Anterior cingulate cortex (tissue), 58 donors: Measurements from ENCODE around the gene PAK1.

Source experiments
- DNase-seq, 58 donors: peaks; one replicate each; lab custom pipeline; 2025; lab: John Stamatoyannopoulos, UW

PAK1 gene

DNA sequence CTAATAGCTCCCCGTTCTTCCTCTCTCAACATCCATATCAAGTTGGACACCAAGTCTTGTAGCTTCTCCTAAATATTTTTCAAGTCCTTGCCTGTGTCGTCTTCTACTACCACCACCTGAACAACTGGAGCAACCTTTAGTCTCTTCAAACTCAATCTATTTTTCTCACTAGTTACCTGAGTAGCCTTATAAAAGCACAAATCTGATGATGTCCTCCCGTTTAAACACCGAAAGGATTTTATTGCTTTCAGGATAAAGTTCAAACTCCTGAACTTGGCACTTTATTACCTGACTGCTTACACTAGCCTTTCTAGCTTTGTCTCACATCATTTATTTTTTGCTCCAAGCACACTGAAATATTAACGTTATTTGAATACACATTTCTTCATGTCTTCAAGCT lies 1.3 kb upstream of the PAK1 start:
- DNase-seq = no peak

DNA sequence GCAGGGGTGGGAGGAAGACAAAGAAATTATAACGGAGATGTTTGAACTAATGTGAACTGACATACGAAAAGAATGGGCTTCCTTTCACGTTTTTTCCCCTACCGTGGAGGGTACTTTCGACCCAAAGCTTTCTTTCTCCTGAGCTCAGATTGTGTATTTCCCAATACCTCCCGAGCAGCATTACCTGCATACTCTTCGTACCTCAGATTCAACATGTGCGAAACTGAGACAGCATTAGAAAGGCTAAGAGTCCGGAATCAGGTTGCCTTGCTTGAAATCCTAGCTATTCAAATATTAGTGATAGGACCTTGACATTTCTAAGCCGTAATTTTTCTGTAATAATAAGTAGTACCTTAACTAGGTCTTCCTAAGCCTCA lies 778 bp upstream of the PAK1 start:
- DNase-seq = no peak

DNA sequence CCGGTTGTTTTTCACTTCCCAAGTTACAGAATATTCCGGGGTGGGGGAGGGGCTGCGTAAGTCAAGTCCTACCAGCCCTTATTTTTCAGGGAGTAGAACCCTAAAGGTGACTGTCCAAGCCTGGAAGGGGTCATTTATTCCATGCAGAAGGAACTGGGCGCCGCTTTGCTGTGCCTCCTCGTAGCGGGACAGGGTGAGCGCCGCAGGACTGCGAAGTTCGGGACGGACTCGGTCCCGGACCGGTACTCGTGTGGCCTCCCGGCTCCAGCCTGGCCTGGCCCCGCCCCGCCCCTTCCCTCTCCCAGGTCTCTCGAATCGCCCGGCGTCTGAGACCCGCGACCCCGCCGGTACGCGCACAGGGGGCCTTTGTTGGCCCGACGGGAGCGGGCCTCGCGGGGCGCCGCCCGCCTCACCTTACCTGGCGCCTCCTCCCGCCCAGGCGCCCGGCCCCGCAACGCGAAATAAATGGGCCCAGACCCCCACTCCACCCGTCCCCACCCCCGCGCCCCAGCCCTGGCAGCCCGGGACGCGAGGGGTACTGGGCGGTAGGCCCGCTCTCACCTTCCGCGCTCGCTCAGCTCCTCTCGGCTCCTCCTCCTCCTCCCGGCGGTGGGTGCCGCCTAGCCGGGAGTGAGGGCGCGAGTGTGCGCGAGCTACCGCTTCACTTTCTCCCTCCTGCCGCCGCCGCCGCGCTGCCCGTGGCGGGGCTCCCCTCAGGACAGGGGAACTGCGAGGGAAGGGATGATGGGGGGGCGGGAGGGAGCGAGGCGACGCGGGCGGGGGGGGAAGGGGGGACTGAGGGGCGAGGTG lies 698 bp downstream of the PAK1 start:
- peak in 35 of 58 donors; percentile 9 to 69 (median 49) for DNase-seq

DNA sequence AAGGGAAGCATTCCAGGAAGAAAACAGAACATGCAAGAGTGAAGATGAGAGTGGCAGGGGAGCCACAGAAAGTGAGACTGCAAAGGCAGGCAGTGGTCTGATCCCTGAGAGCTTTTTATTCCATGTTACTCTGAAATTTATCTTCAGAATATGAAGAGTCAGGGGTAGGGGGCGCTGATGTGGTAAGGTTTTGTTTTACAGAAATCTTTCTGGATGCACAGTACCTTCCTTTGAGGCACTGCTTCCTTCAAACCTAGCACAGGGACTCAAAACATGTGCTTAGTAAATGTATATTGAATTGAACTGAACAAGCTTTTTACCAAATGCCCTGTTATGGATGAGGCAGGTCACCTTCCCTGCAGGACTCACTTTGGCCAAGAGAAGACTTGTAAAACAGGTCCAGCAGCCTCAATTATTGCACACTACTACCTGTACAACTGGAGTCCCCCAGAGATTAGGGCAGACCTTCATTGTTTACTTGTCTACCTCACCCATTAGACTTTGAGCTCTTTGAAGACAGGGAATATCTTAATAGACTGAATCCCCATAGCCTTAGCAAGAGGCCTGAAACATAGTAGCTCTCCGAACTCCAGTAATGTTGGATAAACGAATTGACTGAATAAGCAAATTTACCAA lies 2.2 kb downstream of the PAK1 start:
- DNase-seq = peak in 8 of 58 donors; percentile 5 to 27 (median 12)

DNA sequence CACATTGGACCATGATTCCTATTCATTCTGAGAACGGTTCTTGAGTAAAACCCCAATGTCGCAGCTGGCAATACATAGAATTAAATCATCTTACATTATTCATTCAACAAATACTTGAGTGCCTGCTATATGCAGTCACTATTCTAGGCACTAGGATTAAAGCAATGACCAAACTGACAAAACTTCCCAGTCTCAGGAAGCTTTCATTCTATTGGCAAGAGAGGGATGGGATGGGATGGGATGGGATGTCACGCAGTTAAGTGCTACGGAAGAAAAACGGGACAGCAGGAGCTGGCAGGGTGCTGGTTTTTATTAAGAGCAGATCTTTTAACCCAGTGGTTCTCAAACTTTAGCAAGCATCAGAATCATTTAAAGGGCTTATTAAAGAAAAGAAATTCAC lies 2.9 kb downstream of the PAK1 start:
- no peak for DNase-seq

DNA sequence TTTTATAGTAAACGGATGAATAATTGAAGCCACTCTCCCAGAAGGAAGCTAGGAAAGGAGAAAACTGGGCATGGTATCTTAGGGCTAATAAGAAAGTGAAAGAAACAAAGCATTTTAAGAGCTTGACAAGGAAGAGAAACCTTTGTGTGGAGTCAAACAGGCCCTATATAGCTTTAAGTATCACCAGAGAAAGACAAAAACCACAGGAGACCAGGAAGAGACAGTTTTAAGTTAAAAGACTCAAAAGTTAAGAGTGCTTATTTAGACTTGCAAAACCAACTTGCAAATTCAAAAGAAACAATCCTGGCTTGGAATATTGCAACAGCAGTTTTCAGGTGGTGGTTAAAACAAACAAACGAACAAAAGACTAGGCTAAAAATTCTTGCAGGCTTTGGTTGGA lies 3.4 kb downstream of the PAK1 start:
- no peak for DNase-seq

DNA sequence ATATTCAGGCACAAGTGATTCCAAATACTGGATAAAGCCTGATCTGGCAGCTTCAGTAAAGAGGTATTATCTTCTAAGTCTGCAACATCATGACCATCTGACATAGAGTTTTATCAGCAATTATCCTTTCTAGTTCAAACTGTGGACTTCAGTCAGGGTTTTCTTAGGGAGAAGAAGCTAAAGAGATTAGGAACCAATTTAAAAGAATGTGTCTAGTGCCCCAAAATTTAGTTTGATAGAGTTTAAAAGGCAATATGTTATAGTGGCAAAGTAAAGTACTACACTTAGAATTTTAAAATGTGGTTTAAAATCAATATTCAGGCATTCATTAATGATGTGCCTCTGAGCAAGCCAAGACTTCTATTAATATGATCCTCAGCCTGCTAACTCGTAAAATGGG lies 5.4 kb downstream of the PAK1 start:
- no peak for DNase-seq

DNA sequence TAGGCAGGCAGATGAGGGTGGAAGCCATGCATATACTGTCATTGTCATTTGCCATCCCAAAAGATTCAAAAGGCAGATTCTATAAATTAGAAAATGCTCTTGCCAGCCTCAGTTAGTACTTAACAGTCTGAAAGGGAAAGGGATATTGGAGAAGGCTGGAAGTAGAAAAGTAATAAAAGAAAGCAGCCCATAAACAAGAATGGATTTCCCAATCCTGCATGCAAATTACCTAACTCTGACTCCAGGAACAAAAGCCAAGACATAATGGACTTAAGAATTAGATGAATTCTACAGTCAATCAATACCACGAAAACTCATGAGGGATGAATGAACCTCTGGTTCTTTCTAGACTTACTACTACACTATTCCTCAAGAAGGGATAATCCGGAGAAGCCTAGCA lies 5.9 kb downstream of the PAK1 start:
- DNase-seq = no peak

DNA sequence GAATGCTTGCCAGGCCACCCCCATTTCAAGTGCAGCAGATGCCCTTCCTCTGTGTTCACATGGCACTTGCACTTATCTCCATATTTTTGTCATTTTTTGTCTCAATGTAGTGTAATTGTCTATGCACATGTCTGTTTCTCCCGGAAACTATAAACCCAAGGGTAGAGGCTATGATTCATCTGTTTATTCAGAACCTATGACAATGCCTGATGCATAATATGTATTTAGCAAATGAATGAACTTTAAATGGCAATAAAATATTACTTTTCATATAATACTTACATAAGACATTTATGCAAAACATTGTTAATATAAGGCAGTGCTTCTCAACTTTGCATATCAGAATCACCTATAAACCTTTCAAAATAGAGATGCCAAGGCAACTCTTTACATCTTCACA lies 6.7 kb downstream of the PAK1 start:
- DNase-seq = no peak

DNA sequence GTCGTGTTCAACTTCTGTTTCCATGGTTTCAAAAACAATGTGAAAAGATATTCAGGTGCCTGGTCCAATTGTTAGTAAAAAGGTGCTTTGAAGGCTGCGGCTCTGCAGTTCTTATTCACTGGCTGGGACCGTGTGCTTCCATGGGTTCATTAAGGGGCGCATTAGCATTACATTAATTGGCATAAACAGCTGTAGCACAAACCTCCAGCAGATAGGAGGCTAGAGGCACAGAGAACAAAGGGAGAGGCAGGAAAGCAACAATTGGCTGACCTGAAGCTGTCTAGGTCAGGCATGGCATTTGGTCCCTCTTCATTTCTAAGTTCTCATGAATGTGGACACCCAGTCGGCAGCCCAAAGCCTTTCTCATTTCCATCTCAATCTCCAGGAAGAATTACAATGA lies 16.6 kb downstream of the PAK1 start:
- no peak for DNase-seq

DNA sequence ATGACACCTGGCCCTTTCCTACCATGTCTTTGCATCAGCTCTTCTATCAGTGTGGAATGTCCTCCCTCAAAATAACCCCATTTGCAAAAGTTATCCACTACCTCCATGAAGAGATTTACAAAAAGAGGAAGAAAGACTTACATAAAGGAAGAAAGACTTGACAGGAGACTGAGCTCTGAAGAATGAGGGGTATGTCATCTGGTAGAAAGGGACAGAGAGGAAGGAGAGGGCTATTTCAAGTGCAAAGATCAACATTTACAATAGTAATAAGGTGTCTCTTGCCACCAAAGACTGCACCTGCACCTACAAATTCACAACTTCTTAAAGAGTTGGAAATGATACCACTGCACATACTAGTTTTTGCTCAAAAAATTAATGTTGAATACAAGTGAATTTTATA lies 18.2 kb downstream of the PAK1 start:
- DNase-seq = no peak

DNA sequence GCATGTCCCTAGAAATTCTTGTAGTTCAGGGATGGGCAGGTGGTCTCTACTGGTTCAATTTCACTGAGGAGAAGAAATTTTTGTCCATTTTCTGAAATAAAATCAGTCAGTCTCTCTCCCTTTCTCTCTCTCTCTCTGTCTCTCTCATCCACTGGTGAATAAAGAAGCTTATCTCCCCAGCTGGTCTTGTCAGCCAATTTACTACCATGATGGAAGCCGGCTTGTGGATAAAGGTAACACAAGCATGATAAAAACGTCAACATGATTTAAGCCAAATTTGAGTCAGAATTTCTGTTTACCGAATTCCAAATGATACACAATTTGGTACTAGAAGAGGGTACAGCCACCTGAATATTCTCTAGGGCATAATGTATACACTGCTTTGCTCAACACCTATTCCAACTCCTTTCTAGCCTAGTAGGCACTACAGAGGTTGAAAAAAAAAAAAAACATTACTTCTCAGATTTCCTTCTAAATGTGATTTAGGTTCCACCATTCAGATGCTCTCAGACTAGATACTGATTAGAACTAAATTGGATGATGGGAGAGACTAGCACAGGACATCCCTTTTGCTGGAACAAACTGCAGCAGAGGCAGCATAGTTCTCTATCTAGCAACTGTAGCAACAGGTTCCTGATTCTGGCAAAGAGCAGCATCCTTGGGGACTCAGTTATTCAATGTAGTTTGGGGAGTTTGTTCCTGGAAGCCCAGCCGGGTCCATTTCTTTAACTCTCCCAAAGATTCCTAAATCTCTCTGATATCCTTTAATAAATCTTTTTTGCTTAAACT lies 18.8 kb downstream of the PAK1 start:
- no peak for DNase-seq

DNA sequence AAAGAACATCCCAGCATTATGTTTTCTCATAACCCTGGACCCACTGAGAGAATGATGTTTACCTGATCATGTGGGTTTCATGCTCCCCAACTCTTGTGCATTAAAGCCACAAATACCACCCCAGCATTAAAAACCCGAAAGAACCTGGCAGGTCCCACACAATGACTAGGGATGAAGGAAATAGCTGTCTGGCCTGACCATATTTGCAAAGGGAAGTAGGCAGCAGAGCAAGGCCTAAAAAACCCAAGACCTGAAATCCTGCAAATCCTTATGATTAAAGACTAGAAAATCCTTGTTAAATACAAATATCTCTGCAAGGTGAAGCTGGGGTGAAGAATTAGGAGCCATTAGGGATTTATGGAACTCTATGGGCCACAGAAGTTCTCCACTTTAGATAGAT lies 23.7 kb downstream of the PAK1 start:
- no peak for DNase-seq

DNA sequence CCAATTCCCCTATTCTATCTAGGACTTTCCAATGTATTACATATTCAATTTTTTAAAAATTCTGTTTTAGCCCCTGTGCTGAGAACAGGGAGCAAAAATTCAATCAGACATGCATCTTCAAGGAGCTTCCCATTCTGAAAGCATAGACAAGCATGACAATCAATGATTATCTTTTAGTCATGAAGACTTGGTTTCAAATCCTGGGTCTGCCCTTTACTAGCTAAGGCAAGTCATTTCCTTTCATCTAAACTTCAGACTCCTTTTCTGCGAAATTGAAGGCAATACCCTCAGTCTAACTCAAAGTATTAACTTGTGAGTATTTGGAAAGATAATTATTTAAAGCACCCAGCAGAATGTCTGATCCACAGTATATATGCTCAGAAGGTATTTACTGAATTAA lies 24.1 kb downstream of the PAK1 start:
- DNase-seq = no peak

DNA sequence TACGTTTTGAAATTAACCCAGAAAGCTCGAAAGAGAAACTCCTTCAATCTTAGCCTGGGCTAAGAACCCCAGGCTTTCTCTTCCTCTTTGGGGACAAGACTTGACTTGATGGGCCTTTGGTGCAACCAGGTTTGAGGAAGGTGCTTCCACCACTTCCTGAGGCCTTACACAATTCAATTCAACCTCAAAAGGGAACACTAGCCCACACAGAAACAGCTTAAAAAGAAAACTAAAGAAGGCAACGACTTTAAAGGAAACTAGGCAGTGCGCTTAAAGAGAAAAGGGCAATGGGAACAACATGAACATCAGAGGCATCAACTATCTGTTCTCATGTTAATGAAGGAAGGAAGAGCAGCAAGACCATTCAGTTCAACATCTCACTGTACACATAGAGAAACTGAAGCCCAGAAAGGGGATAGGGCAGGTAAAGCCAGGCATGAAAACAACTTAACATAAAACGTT lies 24.8 kb downstream of the PAK1 start:
- DNase-seq = peak in 3 of 58 donors; percentile 4 to 9 (median 5)

DNA sequence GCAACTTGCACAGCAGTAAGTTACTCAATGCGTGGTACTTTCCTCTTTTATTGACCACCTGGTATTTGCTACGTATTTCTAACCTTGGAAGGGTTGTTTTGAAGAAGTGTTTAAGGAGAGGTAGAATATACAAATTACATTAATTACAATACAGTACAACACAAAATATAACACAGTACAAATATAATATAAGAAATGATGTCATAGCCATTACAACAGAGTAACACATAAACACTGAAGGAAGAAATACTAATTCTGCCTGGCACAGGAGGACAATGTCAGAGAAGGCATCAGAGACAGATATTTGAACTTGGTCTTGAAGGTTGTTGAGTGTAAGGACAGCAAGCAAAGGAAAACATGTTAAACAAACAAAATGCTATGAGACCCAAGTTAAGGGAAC lies 25.6 kb downstream of the PAK1 start:
- no peak for DNase-seq

DNA sequence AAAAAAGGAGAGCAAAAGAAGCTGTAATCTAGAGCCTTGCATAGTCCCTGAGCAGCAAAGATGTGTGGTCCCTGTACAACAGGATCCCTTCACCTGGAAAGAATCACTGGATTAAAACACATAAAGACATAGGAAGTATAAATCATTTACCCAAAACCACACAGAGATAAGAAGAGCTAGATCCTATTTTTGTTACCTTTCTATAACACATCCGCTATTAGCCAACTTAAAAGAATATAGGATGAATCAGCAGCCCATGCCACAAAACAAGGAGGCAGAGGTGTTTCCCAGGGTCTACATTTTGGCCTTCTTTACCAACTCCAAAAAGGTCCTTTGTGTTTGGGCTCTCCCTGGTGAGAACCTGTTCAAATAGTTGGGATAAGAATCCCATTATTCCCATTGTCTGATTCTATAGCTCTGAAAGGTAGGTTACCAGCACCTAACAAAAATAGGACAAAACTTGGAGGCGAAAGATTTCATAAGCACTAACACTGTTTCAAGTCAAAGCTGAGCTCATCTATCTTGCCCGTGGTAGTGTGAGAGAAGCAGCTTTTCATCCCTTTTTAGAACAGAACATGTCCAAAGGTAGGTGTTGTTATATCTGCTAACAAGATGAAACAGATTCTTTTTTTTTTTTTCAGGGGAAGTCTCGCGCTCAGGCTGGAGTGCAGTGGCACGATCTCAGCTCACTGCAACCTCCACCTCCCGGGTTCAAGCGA lies 26.8 kb downstream of the PAK1 start:
- DNase-seq = peak in 1 of 58 donors; percentile 67

DNA sequence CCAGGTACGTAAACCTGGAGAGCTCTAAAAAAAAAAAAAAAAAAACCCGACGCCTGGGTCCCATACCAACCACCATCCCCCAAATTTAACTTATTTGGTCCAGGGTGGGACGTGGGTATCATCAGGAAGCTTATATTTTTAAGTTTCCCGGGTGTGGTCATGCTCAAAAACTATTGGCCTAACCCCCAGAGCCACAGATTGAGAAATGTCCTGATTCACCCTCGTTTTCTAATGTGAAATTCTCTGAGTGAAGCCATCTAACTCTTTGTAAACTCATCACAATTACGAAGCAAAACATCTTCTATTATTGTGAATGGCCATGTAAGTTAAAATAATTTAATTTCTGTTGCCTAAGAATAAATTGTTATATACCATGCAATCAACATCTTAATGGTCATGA lies 29.6 kb downstream of the PAK1 start:
- no peak for DNase-seq

DNA sequence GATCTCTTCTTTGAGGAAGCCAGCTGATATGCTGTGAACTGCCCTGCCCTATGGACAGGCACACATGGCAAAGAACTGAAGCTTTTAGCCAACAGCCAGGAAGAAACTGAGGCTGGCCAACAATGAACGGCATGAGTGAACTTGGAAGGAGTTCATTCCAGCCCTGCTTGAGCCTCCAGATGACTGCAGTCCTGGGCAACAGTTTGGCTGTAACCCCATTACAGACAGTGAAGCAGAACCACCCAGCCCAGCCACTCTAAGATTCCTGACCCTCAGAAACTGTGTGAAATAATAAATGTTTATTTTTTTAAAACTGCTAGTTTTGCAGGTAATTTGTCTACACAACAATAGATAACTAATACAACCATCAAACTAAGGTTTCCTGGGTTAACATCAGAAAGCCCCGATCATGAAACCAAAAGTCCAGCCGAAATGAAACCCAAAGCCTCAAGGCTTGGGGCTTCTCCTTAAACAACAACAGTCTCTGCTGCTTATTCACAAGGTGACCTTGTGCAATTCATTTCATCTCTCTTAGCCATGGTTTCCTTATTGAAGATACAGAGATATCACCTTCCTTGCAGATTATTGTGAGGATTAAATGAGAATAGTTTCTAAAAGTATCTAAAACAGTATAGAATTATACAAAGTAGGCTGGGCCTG lies 31.4 kb downstream of the PAK1 start:
- peak in 1 of 58 donors; percentile 15 for DNase-seq

DNA sequence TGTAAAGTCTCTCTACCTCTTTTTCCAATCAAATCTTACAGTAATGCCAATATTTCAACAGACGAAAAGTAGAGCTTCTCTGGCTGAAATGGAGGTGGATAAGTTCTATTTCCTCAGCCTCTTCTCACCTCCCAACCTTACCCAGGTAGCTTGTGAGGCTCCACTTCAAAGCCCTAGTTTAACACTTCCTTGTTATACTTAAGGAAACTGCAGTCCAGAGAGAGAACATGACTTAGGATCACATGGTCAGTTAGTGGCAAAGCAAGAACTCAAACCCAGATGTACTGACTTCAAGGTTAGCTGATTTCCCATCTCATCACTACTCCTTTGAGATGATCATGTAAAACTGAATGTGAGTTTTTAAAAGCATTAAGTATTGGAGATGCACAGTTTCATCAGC lies 32.5 kb downstream of the PAK1 start:
- no peak for DNase-seq
